HepG2 (cell line): ENCODE data around the gene CALR. TPM values are rescaled to one million over a fixed set of nuclear protein-coding genes. Genes with fewer than 3 reads are reported as not detected.

Source experiments
- ATAC-seq: fragments of 200-7000 bp; cut with Tn5 transposase; 3 replicates; pipeline ENCODE4 v1.9.1; 2020; ENCODE audit warnings: mild to moderate bottlenecking, moderate library complexity
- BruUV-seq: library from RNA; stranded (reverse); fragments of 400-500 nt; replicated peaks from 2 replicates; lab custom pipeline; 2021; lab: Mats Ljungman, UMichigan
- CTCF ChIA-PET: fragments of 300-600 bp; formaldehyde crosslinking; extraction: SDS; loops from one replicate; lab custom pipeline; 2021; ENCODE audit warnings: low total read pairs, inconsistent platforms, low intra/inter-chr PET ratio; lab: Yijun Ruan, JAX
- POLR2A ChIA-PET: fragments of 350-600 bp; sonication (Branson Sonifier 250); formaldehyde crosslinking; loops from one replicate; lab custom pipeline; 2020; ENCODE audit warnings: antibody characterized with exemption, inconsistent platforms; lab: Yijun Ruan, JAX
- DNase-seq: peaks from one replicate; pipeline ENCODE4 v3.0.0-alpha.2; 2015; ENCODE audit warnings: low spot score
- FAIRE-seq: peaks from 3 replicates; lab custom pipeline; 2011; peaks lifted over from hg19 to GRCh38; lab: Jason Lieb, UNC
- H2AFZ ChIP-seq: one replicate; pipeline ENCODE4 v1.6.1; 2011; ENCODE audit warnings: low read length, inconsistent platforms
- H3K27ac ChIP-seq: fragments of 300-600 bp; 3 replicates; pipeline ENCODE4 v1.8.0; 2011; ENCODE audit warnings: mixed run types, mild to moderate bottlenecking, mixed read lengths, low read length, inconsistent platforms; ENCODE audit not compliant: insufficient read depth; ENCODE audit errors: extremely low read length
- H3K27me3 ChIP-seq, 2 experiments: fragments of 200-600 bp in 1 of 2; 2 replicates in 1 of 2; 3 replicates in 1 of 2; pipeline versions ENCODE4 v1.6.0 to v1.8.0; 2011; ENCODE audit warnings: low read length in 2 of 2, mild to moderate bottlenecking in 2 of 2, moderate library complexity in 2 of 2, inconsistent platforms in 1 of 2; ENCODE audit not compliant: insufficient read depth in 2 of 2, control insufficient read depth in 1 of 2
- H3K36me3 ChIP-seq, 2 experiments: fragments of 200-600 bp in 1 of 2; replicated peaks in 1 of 2; 2 replicates in 1 of 2; 3 replicates in 1 of 2; pipeline versions ENCODE4 v1.5.1 to v1.8.0; 2011; ENCODE audit warnings: low read length in 2 of 2, inconsistent platforms in 1 of 2; ENCODE audit not compliant: insufficient read depth in 2 of 2, control insufficient read depth in 1 of 2
- H3K4me1 ChIP-seq: 2 replicates; pipeline ENCODE4 v1.5.1; 2012; ENCODE audit warnings: low read length, inconsistent platforms; ENCODE audit not compliant: insufficient read depth
- H3K4me2 ChIP-seq: 2 replicates; pipeline ENCODE4 v1.6.0; 2011; ENCODE audit warnings: low read depth, low read length, inconsistent platforms
- H3K4me3 ChIP-seq, 3 experiments: fragments of 200-600 bp in 1 of 3; sonication (generic), shearing (Covaris generic) in 1 of 3; replicated peaks in 1 of 3; 2 replicates each; pipeline ENCODE4 v1.5.1; 2011 to 2016; ENCODE audit warnings: low read length in 3 of 3, inconsistent platforms in 2 of 3, low read depth in 2 of 3, mild to moderate bottlenecking in 2 of 3, control low read depth in 1 of 3, mixed read lengths in 1 of 3; ENCODE audit not compliant: insufficient read depth in 1 of 3
- H3K79me2 ChIP-seq: one replicate; pipeline ENCODE4 v1.6.1; 2011; ENCODE audit warnings: low read length, inconsistent platforms; ENCODE audit not compliant: insufficient read depth
- H3K9ac ChIP-seq: 2 replicates; pipeline ENCODE4 v1.6.0; 2011; ENCODE audit warnings: mild to moderate bottlenecking, low read depth, low read length, inconsistent platforms; ENCODE audit not compliant: insufficient read depth
- H3K9me3 ChIP-seq: 2 replicates; pipeline ENCODE4 v1.5.1; 2012; ENCODE audit warnings: mild to moderate bottlenecking, low read length
- H4K20me1 ChIP-seq: 2 replicates; pipeline ENCODE4 v1.6.0; 2011; ENCODE audit warnings: inconsistent platforms, mild to moderate bottlenecking, low read length, moderate library complexity; ENCODE audit not compliant: insufficient read depth
- AKAP8 ChIP-seq: sonication (generic); formaldehyde crosslinking; IDR thresholded peaks from 2 replicates; pipeline ENCODE4 v1.5.1; 2020; ENCODE audit warnings: mild to moderate bottlenecking, missing genetic modification reagents
- HNF4A ChIP-seq: sonication (generic); formaldehyde crosslinking; IDR thresholded peaks from 2 replicates; pipeline ENCODE4 v1.4.0; 2020; ENCODE audit warnings: missing genetic modification reagents
- HOXA9 ChIP-seq: sonication (generic); formaldehyde crosslinking; IDR thresholded peaks from 2 replicates; pipeline ENCODE4 v1.8.1; 2022; ENCODE audit warnings: missing genetic modification reagents, mild to moderate bottlenecking, moderate library complexity, borderline replicate concordance
- RAD51 ChIP-seq: fragments of 450-650 bp; IDR thresholded peaks from 2 replicates; pipeline ENCODE4 v1.6.1; 2016; ENCODE audit warnings: borderline replicate concordance
- TERF1 ChIP-seq: sonication (generic); formaldehyde crosslinking; IDR thresholded peaks from 2 replicates; pipeline ENCODE4 v1.8.0; 2022; ENCODE audit warnings: mild to moderate bottlenecking, missing genetic modification reagents, moderate library complexity
- ZBTB38 ChIP-seq: sonication (generic); formaldehyde crosslinking; IDR thresholded peaks from 2 replicates; pipeline ENCODE4 v1.5.1; 2020; ENCODE audit warnings: mild to moderate bottlenecking, missing genetic modification reagents
- ZNF878 ChIP-seq: sonication (generic); formaldehyde crosslinking; IDR thresholded peaks from 2 replicates; pipeline ENCODE4 v1.8.1; 2023; ENCODE audit warnings: mild to moderate bottlenecking, missing genetic modification reagents, moderate library complexity
- WGBS: methylation state at CpG from one replicate; pipeline ENCODE4 v1.1.6; 2017; ENCODE audit warnings: low lambda C conversion rate; 5-methylcytosine and 5-hydroxymethylcytosine counted together
- in situ Hi-C: cut with HindIII; loops from 2 replicates; pipeline ENCODE4 v1.10.0; 2017; ENCODE audit warnings: low pct_unique_long_range_greater_than_20kb; ENCODE audit not compliant: extremely low pct_ligation_motif_present
- intact Hi-C: fragments of 100-400 bp; cut with micrococcal nuclease; formaldehyde crosslinking; loops from one replicate; pipeline ENCODE4 v1.10.0; 2022; ENCODE audit not compliant: unreplicated experiment
- polyA plus RNA-seq, 8 experiments: library from polyadenylated mRNA; depleted of rRNA in 3 of 8; stranded (reverse) in 7 of 8; unstranded in 1 of 8; fragments of >200 nt; fragmentation: Illumina TruSeq in 4 of 8; extraction: Trizol in 4 of 8; gene quantifications; 2 replicates each; pipeline versions ENCODE4 v1.2.1 to v1.2.3, GENCODE V29; 2011 to 2016; ENCODE audit warnings: low read depth in 4 of 8, missing spikeins in 1 of 8, mixed read lengths in 1 of 8; ENCODE audit not compliant: insufficient read depth in 1 of 8
- total RNA-seq, 5 experiments: library from RNA; depleted of rRNA; stranded (reverse); fragments of >200 nt; fragmentation: Illumina TruSeq; extraction: Trizol; gene quantifications; 2 replicates each; pipeline ENCODE4 v1.2.3, GENCODE V29; 2016; ENCODE audit warnings: low read depth in 1 of 5
- TF ChIP-seq, protein P1 (sequence below): sonication (generic); formaldehyde crosslinking; IDR thresholded peaks from 2 replicates; pipeline ENCODE4 v1.5.0; 2020; ENCODE audit warnings: mild to moderate bottlenecking, low read depth, missing genetic modification reagents, borderline replicate concordance
- TF ChIP-seq, protein P2 (sequence below): sonication (generic); formaldehyde crosslinking; IDR thresholded peaks from 2 replicates; pipeline ENCODE4 v1.8.1; 2022; ENCODE audit warnings: low read depth, mild to moderate bottlenecking, missing genetic modification reagents
- TF ChIP-seq, protein P3 (sequence below): sonication (generic); formaldehyde crosslinking; IDR thresholded peaks from 2 replicates; pipeline ENCODE4 v1.4.0; 2020; ENCODE audit warnings: mild to moderate bottlenecking, missing genetic modification reagents
- TF ChIP-seq, protein P4 (sequence below): sonication (generic); formaldehyde crosslinking; IDR thresholded peaks from 2 replicates; pipeline ENCODE4 v1.4.0; 2020; ENCODE audit warnings: missing genetic modification reagents

Gene CALR
- total and polyA plus RNA-seq, 2 of the 13 experiments (the other 11 are each of a cell fraction or from before 2014, with no cell fraction given) = 898 to 934 TPM

- TF ChIP-seq, protein P1, sequence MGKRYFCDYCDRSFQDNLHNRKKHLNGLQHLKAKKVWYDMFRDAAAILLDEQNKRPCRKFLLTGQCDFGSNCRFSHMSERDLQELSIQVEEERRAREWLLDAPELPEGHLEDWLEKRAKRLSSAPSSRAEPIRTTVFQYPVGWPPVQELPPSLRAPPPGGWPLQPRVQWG (CRISPR knock-in tag) = no peak
- 0 out of 2 replicates have a peak, but pooled peaks have one; percentile 36 for TF ChIP-seq HOXA9 (CRISPR knock-in tag)
- TF ChIP-seq RAD51 = peak; percentile 45
- TF ChIP-seq, protein P2, sequence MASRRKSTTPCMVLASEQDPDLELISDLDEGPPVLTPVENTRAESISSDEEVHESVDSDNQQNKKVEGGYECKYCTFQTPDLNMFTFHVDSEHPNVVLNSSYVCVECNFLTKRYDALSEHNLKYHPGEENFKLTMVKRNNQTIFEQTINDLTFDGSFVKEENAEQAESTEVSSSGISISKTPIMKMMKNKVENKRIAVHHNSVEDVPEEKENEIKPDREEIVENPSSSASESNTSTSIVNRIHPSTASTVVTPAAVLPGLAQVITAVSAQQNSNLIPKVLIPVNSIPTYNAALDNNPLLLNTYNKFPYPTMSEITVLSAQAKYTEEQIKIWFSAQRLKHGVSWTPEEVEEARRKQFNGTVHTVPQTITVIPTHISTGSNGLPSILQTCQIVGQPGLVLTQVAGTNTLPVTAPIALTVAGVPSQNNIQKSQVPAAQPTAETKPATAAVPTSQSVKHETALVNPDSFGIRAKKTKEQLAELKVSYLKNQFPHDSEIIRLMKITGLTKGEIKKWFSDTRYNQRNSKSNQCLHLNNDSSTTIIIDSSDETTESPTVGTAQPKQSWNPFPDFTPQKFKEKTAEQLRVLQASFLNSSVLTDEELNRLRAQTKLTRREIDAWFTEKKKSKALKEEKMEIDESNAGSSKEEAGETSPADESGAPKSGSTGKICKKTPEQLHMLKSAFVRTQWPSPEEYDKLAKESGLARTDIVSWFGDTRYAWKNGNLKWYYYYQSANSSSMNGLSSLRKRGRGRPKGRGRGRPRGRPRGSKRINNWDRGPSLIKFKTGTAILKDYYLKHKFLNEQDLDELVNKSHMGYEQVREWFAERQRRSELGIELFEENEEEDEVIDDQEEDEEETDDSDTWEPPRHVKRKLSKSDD = 0 out of 2 replicates have a peak, but pooled peaks have one; percentile 21
These were observed 46.8 kb downstream of the CALR start (continued) for GRCh38 chr19:12985049-12985776.

DNA sequence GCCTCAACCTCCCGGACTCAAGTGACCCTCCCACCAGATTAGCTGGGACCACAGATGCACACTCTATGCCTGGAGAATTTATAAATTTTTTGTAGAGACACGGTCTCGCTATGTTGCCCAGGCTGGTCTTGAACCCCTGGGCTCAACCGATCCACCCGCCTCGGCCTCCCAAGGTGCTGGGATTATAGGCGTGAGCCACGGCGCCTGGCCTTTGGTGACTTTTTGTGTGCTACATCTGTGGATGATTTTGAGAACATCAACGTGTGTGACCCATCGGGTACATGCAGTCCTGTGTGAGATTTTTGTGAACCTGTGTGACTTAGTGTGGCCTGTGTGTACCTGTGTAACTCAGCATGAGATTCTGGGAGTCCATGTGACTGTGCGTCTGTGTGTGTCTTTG is 48.3 kb downstream of the CALR start:
- intact Hi-C loops (no loop called here), in situ Hi-C loops (loop anchor here (5.0 kb wide), 2 partner anchors 36 to 76 kb away; no protein-coding TSS in a partner anchor)
- CTCF ChIA-PET = no interaction called here
- ATAC-seq (no peak), FAIRE-seq (no peak), DNase-seq (no peak)
- POLR2A ChIA-PET = interaction anchor here (1.2 to 3.6 kb wide), 8 partner anchors 10 to 74 kb away, joined by 3 to 66 read pairs (median 11); no protein-coding TSS in a partner anchor
- Histone ChIP-seq H3K4me1 (peaks cover 69% of the 10 kb centered on the region), H3K4me3 (peak overlapping the region in 2 of 3 experiments; percentile 18 to 22; a peak in 4 of 6 replicates), H3K27ac (no peak overlapping the region), H3K79me2 (no peaks in the 10 kb centered on the region), H3K36me3 (no peaks in the 10 kb centered on the region), H3K9me3 (no peaks in the 10 kb centered on the region), H3K27me3 (peaks cover 0 to 5% of the 10 kb centered on the region in 2 experiments; a peak in 1 of 5 replicates), H4K20me1 (no peaks in the 10 kb centered on the region), H2AFZ (no peak overlapping the region), H3K9ac (peak overlapping the region; percentile 52), H3K4me2 (peak overlapping the region; percentile 98)
- no TSS peak for BruUV-seq
- 87% methylated on average over 12 of the region's 12 CpGs for WGBS
- TF ChIP-seq, protein P3, sequence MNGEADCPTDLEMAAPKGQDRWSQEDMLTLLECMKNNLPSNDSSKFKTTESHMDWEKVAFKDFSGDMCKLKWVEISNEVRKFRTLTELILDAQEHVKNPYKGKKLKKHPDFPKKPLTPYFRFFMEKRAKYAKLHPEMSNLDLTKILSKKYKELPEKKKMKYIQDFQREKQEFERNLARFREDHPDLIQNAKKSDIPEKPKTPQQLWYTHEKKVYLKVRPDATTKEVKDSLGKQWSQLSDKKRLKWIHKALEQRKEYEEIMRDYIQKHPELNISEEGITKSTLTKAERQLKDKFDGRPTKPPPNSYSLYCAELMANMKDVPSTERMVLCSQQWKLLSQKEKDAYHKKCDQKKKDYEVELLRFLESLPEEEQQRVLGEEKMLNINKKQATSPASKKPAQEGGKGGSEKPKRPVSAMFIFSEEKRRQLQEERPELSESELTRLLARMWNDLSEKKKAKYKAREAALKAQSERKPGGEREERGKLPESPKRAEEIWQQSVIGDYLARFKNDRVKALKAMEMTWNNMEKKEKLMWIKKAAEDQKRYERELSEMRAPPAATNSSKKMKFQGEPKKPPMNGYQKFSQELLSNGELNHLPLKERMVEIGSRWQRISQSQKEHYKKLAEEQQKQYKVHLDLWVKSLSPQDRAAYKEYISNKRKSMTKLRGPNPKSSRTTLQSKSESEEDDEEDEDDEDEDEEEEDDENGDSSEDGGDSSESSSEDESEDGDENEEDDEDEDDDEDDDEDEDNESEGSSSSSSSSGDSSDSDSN (CRISPR knock-in tag) = no peak
- TF ChIP-seq HNF4A (CRISPR knock-in tag) (no peak), ZBTB38 (CRISPR knock-in tag) (peak; percentile 69; the same call in 1 of the 2 replicates), TERF1 (CRISPR knock-in tag) (no peak), AKAP8 (no peak), ZNF878 (no peak)
- TF ChIP-seq, protein P4, sequence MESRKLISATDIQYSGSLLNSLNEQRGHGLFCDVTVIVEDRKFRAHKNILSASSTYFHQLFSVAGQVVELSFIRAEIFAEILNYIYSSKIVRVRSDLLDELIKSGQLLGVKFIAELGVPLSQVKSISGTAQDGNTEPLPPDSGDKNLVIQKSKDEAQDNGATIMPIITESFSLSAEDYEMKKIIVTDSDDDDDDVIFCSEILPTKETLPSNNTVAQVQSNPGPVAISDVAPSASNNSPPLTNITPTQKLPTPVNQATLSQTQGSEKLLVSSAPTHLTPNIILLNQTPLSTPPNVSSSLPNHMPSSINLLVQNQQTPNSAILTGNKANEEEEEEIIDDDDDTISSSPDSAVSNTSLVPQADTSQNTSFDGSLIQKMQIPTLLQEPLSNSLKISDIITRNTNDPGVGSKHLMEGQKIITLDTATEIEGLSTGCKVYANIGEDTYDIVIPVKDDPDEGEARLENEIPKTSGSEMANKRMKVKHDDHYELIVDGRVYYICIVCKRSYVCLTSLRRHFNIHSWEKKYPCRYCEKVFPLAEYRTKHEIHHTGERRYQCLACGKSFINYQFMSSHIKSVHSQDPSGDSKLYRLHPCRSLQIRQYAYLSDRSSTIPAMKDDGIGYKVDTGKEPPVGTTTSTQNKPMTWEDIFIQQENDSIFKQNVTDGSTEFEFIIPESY = peak; percentile 51; the same call in 1 of the 2 replicates
